Skeletal muscle satellite cell (primary cell): Measurements from ENCODE around the gene CHTF8.
"Not testable (repeated sequence)": the region's sequence is repeated elsewhere in the genome, so short reads cannot be mapped to it uniquely, and the experiment has no call there.

Experiments used
- H3K27me3 ChIP-seq: 2 replicates; pipeline ENCODE4 v1.7.0; 2013; ENCODE audit warnings: low read length; ENCODE audit not compliant: control insufficient read depth, insufficient read depth
- H3K36me3 ChIP-seq: 2 replicates; pipeline ENCODE4 v1.7.0; 2013; ENCODE audit warnings: mild to moderate bottlenecking, control low read depth, low read length; ENCODE audit not compliant: insufficient read depth
- H3K4me1 ChIP-seq: 2 replicates; pipeline ENCODE4 v1.7.0; 2013; ENCODE audit warnings: low read length; ENCODE audit not compliant: control insufficient read depth, insufficient read depth
- H3K4me2 ChIP-seq: 2 replicates; pipeline ENCODE4 v1.7.0; 2013; ENCODE audit warnings: mild to moderate bottlenecking, low read length
- H3K4me3 ChIP-seq: 2 replicates; pipeline ENCODE4 v1.7.0; 2013; ENCODE audit warnings: low read length
- H3K9ac ChIP-seq: 2 replicates; pipeline ENCODE4 v1.7.0; 2013; ENCODE audit warnings: mild to moderate bottlenecking, low read depth, low read length, moderate library complexity
- H3K9me3 ChIP-seq: replicated peaks from 2 replicates; pipeline ENCODE4 v1.7.0; 2013; ENCODE audit warnings: mild to moderate bottlenecking, control low read depth, low read length

Gene CHTF8

DNA sequence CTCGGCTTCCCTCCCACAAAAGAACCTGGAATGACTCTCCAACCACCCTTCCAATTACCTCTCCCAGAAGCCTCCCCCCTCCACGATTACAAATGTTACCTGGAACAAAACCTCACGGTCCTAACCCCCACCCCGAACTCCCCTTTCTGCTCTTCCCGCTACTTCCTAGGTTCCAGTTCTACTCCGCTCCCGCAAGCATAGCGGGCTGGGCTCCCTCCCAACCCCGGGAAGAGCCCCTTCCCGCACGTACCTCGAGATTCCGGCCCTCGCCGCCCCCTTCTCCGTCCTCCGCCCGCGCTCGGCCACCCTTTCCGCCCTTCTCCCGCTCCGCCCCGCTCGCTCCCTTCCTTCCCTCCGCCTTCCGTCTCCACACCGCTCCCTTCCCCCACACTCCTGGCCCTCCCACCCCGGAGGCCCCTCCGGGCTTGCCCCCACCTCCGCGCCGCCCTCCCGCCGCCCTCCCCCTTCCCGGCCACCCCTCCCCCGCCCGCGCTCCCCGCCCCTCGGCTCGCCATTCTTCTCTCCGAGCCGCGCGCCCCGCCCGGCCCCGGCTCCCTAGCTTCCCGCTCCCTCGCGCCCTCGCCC lies 457 bp downstream of the CHTF8 start:
- no peaks in the 10 kb centered on the region for H3K27me3 ChIP-seq
- H3K36me3 ChIP-seq, result peaks cover 14% of the 10 kb centered on the region
- peak overlapping the region; percentile 100 for H3K9ac ChIP-seq
- peaks cover 21% of the 10 kb centered on the region for H3K4me1 ChIP-seq
- peak overlapping the region; percentile 88 for H3K4me2 ChIP-seq
- no peaks in the 10 kb centered on the region for H3K9me3 ChIP-seq
- H3K4me3 ChIP-seq, result peak overlapping the region; percentile 95

DNA sequence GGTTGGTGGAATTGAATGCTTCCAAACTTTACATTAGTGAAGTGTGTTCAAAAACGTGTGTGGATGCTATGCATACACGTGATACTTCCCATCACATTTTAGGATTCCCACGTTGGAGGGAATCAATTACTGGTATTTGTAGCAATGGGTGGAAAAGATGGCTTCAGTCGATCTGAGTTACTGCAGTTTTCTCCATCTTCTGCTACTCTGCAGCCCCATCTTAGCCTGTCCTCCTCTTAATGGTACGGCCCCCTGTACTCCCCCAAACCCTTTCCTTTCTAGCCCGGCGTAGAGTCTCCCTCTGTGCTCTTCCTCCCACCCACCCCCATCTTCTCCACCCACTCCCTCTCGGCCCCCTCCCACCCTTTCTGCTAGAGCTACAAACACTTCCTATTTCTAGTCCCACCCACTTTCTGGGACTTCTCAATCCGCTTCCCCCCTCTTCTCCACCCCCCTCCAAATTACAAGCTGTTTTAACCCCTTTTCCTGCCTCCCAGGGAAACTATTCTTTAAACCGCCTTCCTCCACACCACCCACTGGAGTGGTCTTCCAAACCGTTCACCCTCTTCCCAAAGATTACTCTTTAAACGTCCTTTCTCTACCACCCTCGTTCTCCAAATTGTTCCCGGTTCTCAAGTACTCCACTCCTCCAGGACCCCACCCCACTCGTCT lies 1.1 kb downstream of the CHTF8 start:
- Histone ChIP-seq H3K27me3 (no peaks in the 10 kb centered on the region), H3K4me2 (peak overlapping the region; percentile 88), H3K4me1 (peaks cover 21% of the 10 kb centered on the region), H3K9me3 (no peaks in the 10 kb centered on the region), H3K9ac (peak overlapping the region; percentile 100), H3K4me3 (peak overlapping the region; percentile 95), H3K36me3 (peaks cover 8% of the 10 kb centered on the region)

DNA sequence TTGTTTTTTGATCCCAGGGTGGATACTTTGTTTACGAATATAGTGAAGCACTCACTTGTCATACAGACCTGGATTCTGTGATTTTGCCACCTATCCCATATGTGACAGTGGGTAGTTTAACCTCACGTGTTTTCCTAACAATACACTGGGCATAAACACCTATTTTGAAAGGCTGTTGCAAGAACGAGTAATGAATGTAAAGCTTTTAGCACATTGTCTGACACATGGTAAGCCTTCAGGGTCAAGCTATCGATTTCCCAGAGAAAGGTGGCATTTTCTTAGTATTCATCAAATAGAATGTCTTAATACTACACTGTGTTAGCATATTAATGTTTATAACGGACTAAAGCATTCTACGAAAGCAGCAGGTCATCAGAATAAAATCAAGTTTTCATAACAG lies 1.9 kb downstream of the CHTF8 start:
- Histone ChIP-seq H3K4me3 (peak overlapping the region; percentile 95), H3K36me3 (peaks cover 7% of the 10 kb centered on the region), H3K27me3 (no peaks in the 10 kb centered on the region), H3K4me2 (peak overlapping the region; percentile 88), H3K9ac (peak overlapping the region; percentile 30), H3K4me1 (peaks cover 21% of the 10 kb centered on the region), H3K9me3 (no peaks in the 10 kb centered on the region)

DNA sequence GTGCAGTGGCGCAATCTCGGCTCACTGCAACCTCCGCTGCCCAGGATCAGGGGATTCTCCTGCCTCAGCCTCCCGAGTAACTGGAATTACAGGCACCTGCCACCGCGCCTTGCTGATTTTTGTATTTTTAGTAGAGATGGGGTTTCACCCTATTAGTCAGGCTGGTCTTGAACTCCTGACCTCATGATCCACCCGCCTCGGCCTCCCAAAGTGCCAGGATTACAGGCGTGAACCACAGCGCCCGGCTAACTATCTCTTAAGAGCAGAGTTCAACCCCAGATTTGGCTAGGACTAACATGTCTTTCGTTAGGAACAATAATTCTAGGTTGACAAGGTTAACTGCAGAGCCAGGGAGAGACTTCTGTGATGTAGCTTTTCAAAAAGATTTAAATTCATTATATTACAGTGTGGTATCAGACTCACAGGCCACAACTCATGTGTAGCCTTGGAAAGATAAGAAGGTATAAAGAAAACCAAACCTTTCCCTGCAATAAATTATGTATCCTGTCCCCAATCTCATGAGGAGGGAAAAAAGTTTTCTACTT lies 4.3 kb downstream of the CHTF8 start:
- Histone ChIP-seq H3K9ac (no peak overlapping the region), H3K27me3 (no peaks in the 10 kb centered on the region), H3K36me3 (peaks cover 7% of the 10 kb centered on the region), H3K4me3 (no peak overlapping the region), H3K4me1 (peaks cover 9% of the 10 kb centered on the region), H3K4me2 (no peak overlapping the region), H3K9me3 (no peaks in the 10 kb centered on the region)

DNA sequence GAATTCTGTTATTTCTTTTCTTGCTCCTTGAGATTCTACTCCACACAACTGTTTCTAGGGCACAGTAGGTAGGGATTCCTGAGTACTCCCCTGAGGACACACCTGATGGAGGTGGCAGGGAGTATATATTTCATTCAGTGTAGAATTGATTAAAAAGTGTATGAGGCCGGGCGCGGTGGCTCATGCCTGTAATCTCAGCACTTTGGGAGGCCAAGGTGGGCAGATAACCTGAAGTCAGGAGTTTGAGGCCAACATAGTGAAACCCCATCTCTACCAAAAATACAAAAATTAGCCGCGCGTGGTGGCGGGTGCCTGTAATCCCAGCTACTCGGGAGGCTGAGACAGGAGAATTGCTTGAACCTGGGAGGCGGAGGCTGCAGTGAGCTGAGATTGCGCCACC lies 5.6 kb downstream of the CHTF8 start:
- not testable (repeated sequence) for H3K4me2 ChIP-seq, H3K9ac ChIP-seq, H3K9me3 ChIP-seq, H3K36me3 ChIP-seq, H3K4me3 ChIP-seq, H3K4me1 ChIP-seq, H3K27me3 ChIP-seq

DNA sequence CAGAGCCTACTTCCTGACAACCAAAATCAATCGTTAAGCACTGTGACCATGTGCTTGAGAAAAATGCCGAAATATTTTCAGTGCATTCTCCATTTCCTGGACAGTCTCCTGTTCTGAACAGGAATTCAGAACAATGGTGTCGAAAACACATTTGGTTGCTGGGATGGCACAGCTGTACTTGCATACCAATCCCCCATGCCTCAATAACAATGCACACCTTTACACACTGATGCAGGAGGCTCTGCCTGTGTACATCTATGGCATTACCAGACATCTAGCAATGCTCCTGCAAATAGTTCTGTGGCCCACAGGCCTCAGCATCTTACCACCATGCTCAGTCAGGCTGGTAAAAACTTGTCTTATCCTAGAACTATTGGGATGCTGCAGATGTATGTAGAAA lies 6.2 kb downstream of the CHTF8 start:
- peaks cover 9% of the 10 kb centered on the region for H3K4me1 ChIP-seq
- H3K4me2 ChIP-seq, result no peak overlapping the region
- H3K27me3 ChIP-seq, result no peaks in the 10 kb centered on the region
- H3K4me3 ChIP-seq, result no peak overlapping the region
- peaks cover 9% of the 10 kb centered on the region for H3K36me3 ChIP-seq
- no peak overlapping the region for H3K9ac ChIP-seq
- H3K9me3 ChIP-seq, result no peaks in the 10 kb centered on the region

DNA sequence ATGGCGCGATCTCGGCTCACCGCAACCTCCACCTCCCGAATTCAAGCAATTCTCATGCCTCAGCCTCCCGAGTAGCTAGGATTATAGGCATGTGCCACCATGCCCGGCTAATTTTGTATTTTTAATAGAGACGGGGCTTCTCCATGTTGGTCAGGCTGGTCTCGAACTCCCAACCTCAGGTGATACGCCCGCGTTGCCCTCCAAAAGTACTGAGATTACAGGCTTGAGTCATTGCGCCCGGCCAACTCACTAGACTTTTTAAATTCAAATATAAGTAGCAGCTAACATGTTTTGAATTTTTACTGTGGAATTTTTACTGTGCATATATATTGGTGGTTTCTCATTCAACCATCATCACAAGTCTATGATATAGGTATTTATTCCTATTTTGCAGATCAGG lies 7.4 kb downstream of the CHTF8 start:
- H3K36me3 ChIP-seq, result peaks cover 22% of the 10 kb centered on the region
- not testable (repeated sequence) for H3K27me3 ChIP-seq, H3K9ac ChIP-seq, H3K4me1 ChIP-seq, H3K4me3 ChIP-seq, H3K4me2 ChIP-seq, H3K9me3 ChIP-seq

DNA sequence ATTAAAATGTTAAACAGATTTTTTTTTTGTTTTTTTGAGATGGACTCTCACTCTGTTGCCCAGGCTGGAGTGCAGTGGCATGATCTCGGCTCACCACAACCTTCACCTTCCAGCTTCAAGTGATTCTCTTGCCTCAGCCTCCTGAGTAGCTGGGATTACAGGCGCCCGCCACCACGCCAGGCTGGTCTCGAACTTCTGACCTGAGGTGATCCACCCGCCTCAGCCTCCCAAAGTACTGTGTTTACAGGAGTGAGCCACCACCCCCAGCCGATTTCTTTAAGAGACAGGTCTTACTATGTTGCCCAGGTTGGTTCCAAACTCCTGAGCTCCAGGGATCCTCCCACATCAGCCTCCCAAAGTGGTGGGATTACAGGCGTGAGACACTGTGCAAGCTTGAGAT lies 8.0 kb downstream of the CHTF8 start:
- not testable (repeated sequence) for H3K27me3 ChIP-seq, H3K4me2 ChIP-seq, H3K4me1 ChIP-seq, H3K9ac ChIP-seq, H3K9me3 ChIP-seq, H3K4me3 ChIP-seq
- peaks cover 24% of the 10 kb centered on the region for H3K36me3 ChIP-seq

DNA sequence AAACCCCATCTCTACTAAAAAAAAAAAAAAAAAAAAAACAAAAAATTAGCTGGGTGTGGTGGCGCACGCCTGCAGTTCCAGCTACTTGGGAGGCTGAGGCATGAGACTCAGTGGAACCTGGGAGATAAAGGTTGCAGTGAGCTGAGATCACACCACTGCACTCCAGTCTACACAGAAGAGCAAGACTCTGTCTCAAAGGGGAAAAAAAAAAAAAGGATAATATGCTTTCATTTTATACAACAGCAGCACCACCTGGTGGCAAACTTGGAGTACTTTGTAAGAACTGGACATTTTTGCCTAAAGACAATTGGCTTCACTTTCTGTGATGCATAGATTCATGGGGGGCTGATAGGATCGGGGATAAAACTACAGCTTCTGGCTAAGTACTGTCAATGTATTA lies 8.5 kb downstream of the CHTF8 start:
- no peaks in the 10 kb centered on the region for H3K4me1 ChIP-seq
- H3K4me3 ChIP-seq, result no peak overlapping the region
- no peak overlapping the region for H3K4me2 ChIP-seq
- H3K9me3 ChIP-seq, result no peaks in the 10 kb centered on the region
- peaks cover 26% of the 10 kb centered on the region for H3K36me3 ChIP-seq
- H3K9ac ChIP-seq, result no peak overlapping the region
- H3K27me3 ChIP-seq, result no peaks in the 10 kb centered on the region

DNA sequence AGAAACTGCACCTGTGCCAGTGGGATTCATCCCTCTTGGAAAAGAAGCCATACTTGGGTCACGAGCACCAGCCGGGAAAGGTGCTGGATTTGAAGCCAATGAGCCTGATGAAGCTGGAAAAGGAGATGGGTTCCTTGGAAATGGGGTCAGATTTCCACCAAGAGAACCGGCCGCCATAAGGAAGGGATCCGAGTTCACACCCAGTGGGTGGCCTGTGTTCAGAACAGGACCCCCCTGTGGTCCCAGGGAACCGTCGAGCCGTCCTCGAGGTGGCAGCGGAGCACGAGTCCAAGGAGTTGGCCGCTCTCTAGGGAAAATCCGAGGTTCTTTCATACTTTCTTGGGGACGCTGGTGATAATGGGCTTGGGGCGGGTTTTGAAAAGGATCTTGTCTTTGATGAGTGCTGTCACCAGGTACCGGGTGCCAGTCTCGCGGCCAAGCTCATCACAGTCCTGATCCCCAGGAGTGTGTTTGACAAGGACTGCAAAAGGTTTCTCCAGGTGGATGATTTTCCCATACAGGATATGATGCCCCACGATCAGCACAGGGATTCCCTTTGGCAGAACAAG lies 12.2 kb downstream of the CHTF8 start:
- Histone ChIP-seq H3K4me3 (no peak overlapping the region), H3K9ac (no peak overlapping the region), H3K4me1 (no peaks in the 10 kb centered on the region), H3K4me2 (no peak overlapping the region), H3K36me3 (peaks cover 35% of the 10 kb centered on the region), H3K27me3 (no peaks in the 10 kb centered on the region), H3K9me3 (no peaks in the 10 kb centered on the region)

DNA sequence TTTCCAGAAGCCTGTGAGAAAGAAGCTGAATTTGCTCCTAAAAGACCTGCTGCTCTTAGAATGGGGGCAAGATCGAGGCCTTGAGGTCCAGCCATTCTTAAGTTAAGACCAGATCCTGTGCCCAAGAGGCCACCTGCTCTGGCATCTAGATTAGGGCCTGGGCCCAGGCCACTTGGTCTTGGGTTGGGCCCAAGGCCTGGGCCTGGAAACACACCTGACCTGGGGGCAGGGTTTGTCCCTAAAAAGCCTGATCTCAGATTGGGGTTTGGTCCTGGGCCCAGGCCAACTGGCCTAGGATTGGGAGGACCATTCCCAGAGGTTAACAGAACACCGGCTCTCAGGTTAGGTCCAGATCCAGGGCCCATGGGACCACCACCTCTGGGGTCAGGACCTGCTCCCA lies 12.9 kb downstream of the CHTF8 start:
- peaks cover 40% of the 10 kb centered on the region for H3K36me3 ChIP-seq

DNA sequence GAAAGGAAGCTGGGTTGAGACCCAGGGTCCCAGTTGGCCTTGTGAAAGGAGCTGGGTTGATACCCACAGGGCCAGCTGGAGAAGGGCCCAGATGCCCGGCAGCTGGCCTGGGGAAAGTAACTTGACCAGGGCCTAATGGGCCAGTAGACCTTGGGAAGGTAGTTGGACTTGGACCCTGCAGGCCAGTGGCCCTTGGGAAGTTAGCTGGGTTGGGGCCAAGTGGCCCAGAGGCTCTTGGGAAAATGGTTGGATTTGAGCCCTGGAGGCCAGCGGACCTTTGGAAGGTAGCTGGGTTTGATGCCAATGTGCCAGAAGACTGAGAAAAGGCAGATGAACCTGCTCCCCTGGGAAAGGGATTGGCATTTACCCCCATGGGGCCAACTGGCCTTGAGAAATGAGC lies 13.4 kb downstream of the CHTF8 start:
- no peaks in the 10 kb centered on the region for H3K9me3 ChIP-seq
- H3K36me3 ChIP-seq, result peaks cover 46% of the 10 kb centered on the region
- no peaks in the 10 kb centered on the region for H3K27me3 ChIP-seq
- no peak overlapping the region for H3K4me2 ChIP-seq
- H3K9ac ChIP-seq, result no peak overlapping the region
- no peaks in the 10 kb centered on the region for H3K4me1 ChIP-seq
- no peak overlapping the region for H3K4me3 ChIP-seq

More for the DNA sequence above, 12.9 kb downstream of the CHTF8 start:
- Histone ChIP-seq H3K27me3 (no peaks in the 10 kb centered on the region), H3K4me1 (no peaks in the 10 kb centered on the region), H3K9me3 (no peaks in the 10 kb centered on the region), H3K4me2 (no peak overlapping the region), H3K4me3 (no peak overlapping the region), H3K9ac (no peak overlapping the region)
